ENCODE results near the gene CCDC124.

- no peak for TF ChIP-seq CTCF (conservative IDR thresholded peaks at IDR 0.05; ENCODE audit: low read length)
- no peak for TF ChIP-seq EZH2phosphoT487 (IDR thresholded peaks at IDR 0.05; ENCODE audit: borderline replicate concordance)
These were observed 15.1 kb downstream of the CCDC124 start for GRCh38 chr19:17947815-17948513.
